HG02943 (cell line): ENCODE measurements around the gene EFL1.

Experiments
- ATAC-seq: cut with Tn5 transposase; IDR thresholded peaks from one replicate; pipeline ENCODE4 v1.9.1; 2021; ENCODE audit warnings: mild to moderate bottlenecking, low read depth, moderate library complexity; ENCODE audit not compliant: unreplicated experiment

Gene EFL1

DNA sequence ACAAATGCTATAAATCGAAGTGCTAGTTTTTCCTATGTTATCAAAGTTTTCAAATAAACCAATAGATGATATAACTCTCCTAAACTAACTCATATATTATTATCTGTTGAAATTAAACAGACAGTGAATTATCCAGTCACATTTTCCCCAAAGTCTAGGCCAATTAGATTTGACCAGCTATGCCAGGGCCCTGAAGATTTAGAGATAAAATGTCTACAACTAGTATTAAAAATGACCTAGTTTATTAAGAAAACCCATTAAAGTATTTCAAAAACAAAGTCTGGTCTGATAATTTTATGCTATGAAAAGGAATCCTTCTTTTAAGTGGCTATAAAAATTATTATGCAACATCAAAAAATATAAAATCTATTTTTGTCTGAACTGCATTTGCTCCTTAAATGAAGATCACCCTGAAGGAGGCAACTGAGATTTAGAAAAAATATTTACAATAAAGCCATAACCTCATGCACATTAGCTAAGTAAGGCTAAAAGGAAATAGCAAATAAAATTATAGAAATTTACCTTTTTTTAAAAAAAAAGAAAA, 133.3 kb downstream of the EFL1 start:
- no peak for ATAC-seq

GRCh38 chr15:82128401-82129148, 134.0 kb downstream of the EFL1 start:
- no peak for ATAC-seq

GRCh38 chr15:82127581-82127980, 135.0 kb downstream of the EFL1 start:
- no peak for ATAC-seq

- no peak for ATAC-seq
Measured at GRCh38 chr15:82126346-82126745, 136.2 kb downstream of the EFL1 start.

GRCh38 chr15:82124331-82125263, 137.9 kb downstream of the EFL1 start:
- no peak for ATAC-seq

GRCh38 chr15:82122746-82123400, 139.7 kb downstream of the EFL1 start:
- no peak for ATAC-seq

DNA sequence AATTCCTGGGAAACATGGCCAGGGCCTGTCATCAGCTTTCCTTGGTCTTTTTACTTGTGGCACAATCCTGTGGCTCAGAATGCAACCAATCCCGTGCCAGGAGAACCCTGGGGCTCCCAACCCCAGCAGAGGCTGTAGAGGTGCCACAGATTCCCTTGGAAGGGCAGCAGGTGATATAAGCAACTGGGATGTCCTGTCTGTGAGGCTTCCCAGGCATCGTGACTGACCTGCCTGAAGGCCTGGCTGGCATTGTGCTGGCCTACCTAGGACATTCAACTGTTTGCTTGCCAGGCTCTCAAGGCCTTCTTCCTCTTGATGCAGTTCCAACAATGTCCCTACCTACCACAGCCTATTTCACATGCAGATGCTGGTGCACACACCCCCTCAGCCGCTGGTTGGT, 144.5 kb downstream of the EFL1 start:
- no peak for ATAC-seq

- no peak for ATAC-seq
Measured at GRCh38 chr15:82117296-82117695, 145.2 kb downstream of the EFL1 start.

DNA sequence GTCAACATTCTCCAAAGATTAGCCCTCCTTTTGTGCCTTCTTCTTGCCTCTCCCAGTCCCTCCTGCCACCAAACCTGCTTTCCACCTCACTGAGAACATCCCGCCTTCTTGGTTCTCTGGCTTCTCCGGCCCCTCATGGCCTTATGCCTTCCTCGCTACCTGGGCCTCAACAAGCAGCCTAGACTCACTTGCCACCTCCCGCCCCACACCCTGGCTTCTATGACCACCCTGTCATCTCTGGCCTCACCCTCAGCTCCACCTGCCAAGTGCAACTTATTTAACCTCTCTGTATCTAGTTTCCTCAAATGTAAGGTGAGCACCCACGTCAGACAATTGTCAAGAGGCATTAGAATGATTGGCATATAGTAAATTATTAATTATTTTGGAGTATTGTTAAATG, 147.9 kb downstream of the EFL1 start:
- no peak for ATAC-seq

GRCh38 chr15:82113106-82113715, 149.3 kb downstream of the EFL1 start:
- no peak for ATAC-seq

- no peak for ATAC-seq
Measured at GRCh38 chr15:82111918-82112317, 150.6 kb downstream of the EFL1 start.

GRCh38 chr15:82110144-82110543, 152.4 kb downstream of the EFL1 start:
- no peak for ATAC-seq

DNA sequence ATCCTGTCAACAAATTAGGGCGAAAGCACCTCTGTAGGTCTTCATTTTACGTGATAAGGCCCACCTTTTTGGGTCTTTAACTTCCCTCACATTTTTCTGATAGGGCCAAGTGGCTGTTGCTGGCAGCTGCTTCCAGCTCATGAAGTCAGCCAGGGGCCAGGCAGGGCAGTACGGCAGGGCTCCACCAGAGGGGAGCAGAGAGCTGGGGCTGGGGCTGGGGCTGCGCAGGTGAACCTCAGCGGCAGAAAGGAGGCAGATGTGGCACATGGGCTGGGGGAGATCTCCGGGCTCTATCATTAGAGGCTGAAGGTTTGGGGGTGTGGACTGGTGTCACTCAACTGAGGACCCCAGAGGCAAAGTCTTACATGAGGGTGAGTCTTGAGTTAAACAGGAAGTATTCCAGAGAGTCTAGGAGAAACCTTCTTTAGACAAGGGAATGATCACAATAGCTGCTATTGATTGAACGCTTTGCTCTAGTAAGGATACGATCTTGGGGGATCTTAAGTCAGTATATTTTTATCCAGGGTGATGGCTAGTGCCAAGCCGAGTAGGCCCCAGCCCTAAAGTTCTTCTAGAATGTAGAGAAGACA, 153.9 kb downstream of the EFL1 start:
- ATAC-seq: peak; percentile 86

GRCh38 chr15:82106679-82107078, 155.9 kb downstream of the EFL1 start:
- ATAC-seq: no peak

DNA sequence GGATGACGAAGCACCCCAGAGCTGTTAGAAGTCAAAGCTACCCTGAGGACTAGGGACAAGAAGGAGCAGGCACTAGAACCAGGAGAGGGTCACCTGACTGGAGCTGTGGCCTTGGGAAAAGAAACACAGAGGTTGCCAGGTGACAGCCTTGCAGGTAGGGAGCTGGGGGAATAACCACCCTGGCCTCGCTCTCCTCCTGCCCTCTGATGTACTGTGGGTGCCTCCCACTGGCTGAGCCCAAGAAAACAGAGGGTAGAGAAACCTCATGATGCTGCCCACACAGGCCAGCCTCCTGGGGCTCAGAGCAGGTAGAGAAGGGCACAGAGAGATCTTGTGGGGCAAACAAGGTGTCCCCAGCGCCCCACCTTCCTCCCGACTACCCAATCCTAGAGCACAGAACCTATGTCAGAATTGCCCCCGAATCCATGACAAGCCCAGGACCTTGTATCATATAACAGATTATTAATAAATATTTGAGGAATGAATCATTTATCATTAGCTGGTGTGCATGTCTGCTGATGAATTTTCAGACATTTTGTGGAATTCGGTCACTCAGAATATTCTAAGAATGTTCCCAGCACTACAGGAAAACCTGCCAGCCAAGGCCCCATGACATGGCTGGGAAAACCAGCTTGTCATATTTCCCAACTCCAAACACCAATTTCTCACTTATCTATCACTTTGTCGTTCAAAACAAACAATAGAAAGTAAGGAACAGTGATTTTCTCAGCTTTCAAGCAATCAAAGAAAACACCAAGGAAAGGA, 156.9 kb downstream of the EFL1 start:
- no peak for ATAC-seq

DNA sequence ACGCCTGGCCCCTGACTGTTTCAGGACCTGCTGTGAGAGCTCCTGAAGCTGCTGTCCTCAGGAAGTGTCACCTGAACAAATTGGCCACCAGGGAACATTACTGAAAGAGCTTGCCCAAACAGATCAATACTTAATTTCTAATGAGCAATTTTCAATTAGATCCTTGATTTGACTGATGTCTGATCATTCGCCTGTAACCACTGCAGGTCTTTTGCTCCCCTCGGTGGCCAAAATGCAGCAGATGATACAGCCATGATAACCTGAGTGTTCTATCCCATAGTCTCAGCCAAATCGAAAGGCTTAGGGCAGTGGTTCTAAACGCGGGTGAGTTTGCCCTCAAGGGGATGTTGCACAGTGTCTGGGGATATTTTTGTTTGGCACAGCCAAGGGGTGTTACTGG, 159.1 kb downstream of the EFL1 start:
- no peak for ATAC-seq

GRCh38 chr15:82100111-82100929, 162.2 kb downstream of the EFL1 start:
- ATAC-seq: no peak

DNA sequence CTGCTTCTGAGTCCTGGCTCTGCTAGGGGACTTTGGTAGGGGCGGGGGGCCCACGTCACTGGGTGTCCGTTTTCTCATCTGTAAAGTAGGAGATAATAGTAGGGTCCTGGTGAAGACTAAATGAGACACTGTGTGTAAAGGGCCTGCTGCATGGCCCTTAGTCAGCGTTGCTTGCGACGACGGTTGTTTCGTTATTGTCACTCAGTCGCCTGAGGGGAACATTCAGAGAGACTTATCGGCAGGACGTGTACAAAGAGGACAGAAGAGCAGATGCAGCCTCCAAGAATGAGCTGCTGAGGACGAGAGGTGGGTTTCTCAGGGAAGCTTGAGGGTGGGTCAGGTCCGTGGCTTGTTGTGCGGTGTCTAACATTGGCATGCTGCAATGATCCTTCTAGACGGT, 163.9 kb downstream of the EFL1 start:
- ATAC-seq: no peak

DNA sequence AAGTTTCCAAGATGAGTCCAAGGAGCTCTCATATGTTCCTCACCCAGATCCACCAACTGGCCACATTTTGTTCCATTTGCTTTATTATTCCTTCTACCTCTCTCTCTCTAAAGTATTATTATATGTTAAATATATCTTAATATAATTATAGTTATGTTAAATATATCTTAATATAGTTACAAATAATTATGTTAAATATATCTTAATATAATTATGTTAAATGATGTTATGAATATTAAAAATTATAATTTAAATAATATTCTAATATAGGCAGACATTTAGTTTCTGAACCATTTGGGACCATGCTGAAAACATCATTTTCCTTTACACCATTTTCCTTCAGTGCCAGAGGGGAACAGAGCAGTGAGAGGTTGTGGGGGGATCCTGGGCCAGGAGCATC, 166.7 kb downstream of the EFL1 start:
- no peak for ATAC-seq
